Rectal smooth muscle tissue (tissue), 1 donor: ENCODE results near the gene HOXA4.

Experiments used
- H3K27ac ChIP-seq: one replicate; pipeline ENCODE4 v1.7.0; 2013; ENCODE audit warnings: low read depth, low read length, inconsistent platforms
- H3K27me3 ChIP-seq: one replicate; pipeline ENCODE4 v1.7.0; 2013; ENCODE audit warnings: low read length; ENCODE audit not compliant: control insufficient read depth, insufficient read depth
- H3K36me3 ChIP-seq: one replicate; pipeline ENCODE4 v1.7.0; 2013; ENCODE audit warnings: low read length; ENCODE audit not compliant: control insufficient read depth, insufficient read depth
- H3K4me1 ChIP-seq: one replicate; pipeline ENCODE4 v1.7.0; 2013; ENCODE audit warnings: low read length; ENCODE audit not compliant: control insufficient read depth, insufficient read depth
- H3K4me3 ChIP-seq: one replicate; pipeline ENCODE4 v1.7.0; 2013; ENCODE audit warnings: low read length
- H3K9ac ChIP-seq: one replicate; pipeline ENCODE4 v1.7.0; 2013; ENCODE audit warnings: low read length

HOXA4 gene

DNA sequence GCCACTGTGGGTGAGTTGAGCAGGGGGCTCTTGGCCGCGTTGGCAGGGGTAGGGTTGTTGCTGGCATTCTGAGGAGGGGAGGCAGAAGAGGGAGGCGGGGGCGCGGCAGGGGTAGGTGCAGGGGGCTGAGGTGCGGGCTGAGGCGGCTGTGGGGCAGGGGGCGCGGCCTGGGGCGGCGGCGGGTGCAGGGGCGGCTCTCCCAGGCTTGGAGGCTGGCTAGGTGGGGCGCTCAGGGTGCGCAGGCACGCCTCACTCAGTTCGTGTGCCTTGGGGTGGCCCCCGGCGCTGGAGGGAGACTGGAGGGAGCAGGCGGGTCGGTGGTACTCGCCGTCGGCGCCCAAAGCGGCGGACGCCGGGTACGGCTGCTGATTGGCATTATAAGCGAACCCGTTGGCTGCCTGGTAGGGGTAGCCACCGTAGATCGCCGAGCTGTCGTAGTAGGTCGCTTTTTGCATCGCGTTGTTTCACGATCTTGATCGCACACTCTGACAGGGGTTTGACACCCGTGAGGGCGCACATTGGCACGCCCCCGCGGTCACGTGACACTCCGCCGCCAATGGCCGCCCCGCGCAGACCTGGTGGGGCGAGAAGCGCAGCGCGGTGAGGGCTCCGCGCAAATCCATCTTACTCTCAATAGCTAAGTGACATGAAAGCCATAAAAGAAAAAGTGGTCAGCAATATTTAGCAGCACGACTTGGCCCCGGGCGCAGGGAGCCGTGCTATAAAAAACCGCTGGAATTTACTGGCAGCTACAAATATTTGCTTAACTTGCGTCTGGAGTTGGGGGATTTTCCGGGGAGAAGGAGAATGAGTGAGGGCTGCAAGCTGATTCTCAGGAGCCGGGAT, 20.1 kb downstream of the HOXA4 start:
- Histone ChIP-seq H3K27me3 (no peaks in the 10 kb centered on the region), H3K36me3 (no peaks in the 10 kb centered on the region), H3K27ac (peak overlapping the region; percentile 82), H3K9ac (no peak overlapping the region), H3K4me1 (peaks cover 36% of the 10 kb centered on the region), H3K4me3 (peak overlapping the region; percentile 49)

GRCh38 chr7:27109466-27110185, 20.9 kb downstream of the HOXA4 start:
- Histone ChIP-seq H3K4me3 (no peak overlapping the region), H3K27me3 (no peaks in the 10 kb centered on the region), H3K4me1 (peaks cover 36% of the 10 kb centered on the region), H3K9ac (no peak overlapping the region), H3K27ac (peak overlapping the region; percentile 90), H3K36me3 (no peaks in the 10 kb centered on the region)

DNA sequence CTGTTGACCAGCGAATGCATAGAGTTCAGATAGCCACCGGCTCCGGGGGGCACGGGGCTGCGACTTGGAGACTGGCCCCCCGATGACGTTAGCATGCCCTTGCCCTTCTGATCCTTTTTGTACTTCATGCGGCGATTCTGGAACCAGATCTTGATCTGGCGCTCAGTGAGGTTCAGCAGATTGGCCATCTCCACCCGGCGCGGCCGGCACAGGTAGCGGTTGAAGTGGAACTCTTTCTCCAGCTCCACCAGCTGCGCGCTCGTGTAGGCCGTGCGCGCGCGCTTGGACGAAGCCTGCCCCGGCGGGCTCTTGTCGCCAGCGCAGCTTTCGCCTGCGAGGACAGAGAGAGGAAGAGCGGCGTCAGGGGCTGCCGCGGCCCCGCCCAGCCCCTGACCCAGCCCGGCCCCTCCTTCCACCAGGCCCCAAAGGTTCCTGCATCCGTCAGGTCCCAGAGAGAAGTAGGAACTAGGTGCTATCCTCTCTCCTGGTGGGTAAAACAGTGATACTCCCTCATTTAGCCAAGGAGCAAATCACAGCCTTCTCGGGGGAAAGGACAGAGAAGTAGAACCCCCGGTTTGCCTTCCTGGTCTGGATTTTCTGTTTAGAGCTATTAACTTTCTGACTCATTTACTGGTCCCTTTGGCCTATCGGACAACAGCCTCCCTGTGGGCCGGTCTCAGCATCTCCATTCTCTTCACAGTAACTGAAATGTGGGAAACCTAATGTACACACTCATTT, 22.0 kb downstream of the HOXA4 start:
- peak overlapping the region; percentile 90 for H3K27ac ChIP-seq
- H3K4me1 ChIP-seq: peaks cover 31% of the 10 kb centered on the region
- peak overlapping the region; percentile 47 for H3K4me3 ChIP-seq
- H3K36me3 ChIP-seq: no peaks in the 10 kb centered on the region
- H3K9ac ChIP-seq: no peak overlapping the region
- no peaks in the 10 kb centered on the region for H3K27me3 ChIP-seq

DNA sequence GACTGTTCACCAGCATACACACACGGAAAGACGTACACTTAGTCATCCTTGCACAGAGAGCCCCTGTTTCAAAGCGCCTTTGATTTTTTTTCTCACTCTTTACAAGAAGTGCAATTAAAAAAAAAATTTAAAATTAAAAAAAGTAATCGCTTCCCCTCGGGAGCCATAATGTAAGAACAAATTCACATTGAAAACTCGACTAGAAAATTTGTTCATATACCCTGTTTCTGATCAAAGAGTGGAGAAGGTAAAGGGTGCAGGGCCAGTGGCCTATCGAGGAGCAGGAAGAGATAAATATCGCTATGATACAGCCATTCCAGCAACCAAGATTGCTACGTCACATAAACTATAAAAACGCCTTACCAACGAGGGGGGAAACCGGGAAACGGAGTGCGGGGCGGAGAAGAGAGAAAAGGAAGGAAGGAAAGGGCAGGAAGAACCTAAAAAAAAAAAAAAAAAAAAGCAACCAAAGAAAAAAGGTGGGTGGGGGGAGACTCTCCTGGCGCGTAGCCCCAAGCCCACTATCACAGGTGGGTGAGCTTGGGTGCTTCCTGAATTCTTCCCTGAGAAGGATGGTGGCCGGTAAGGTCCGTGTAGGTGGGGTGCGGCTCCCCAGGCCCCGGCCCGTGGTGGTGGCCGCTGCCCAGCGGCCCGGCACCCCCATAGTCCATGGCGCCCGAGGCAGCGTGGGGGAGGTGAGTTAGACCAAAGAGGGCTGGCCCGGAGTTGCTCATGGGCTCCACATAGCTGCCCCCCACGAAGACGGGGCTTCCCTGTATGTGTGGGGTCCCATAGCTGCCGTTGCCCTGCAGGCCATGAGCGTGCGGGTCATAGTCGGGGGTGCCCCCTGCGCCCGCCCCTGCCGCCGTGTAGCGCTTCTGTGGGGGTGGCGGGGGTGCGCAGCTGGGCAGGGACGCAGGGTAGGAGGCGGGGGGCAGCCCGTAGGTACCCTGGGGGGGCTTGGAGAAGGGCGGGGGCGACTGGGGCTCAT, 22.9 kb downstream of the HOXA4 start:
- Histone ChIP-seq H3K36me3 (no peaks in the 10 kb centered on the region), H3K4me3 (peak overlapping the region; percentile 29), H3K9ac (no peak overlapping the region), H3K4me1 (peaks cover 25% of the 10 kb centered on the region), H3K27ac (peak overlapping the region; percentile 90), H3K27me3 (no peaks in the 10 kb centered on the region)

DNA sequence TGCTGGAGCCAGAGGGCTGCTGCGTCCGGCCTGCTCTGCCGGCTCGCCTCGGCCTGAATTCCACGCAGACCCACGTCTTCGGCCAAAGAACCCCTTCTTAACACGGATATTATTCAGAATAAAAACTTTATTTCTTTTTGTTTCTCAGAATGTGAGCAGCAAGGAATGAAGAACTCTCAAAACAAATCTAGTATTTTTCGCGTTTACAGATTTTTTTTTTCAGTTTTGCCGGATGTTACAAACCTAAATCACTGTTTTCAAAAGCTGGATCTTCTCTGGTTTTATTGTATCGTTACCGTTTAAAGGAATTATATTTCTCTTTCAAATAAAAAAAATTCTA, 23.7 kb downstream of the HOXA4 start:
- Histone ChIP-seq H3K4me1 (peaks cover 23% of the 10 kb centered on the region), H3K4me3 (peak overlapping the region; percentile 48), H3K9ac (peak overlapping the region; percentile 13), H3K36me3 (no peaks in the 10 kb centered on the region), H3K27ac (peak overlapping the region; percentile 75), H3K27me3 (no peaks in the 10 kb centered on the region)

DNA sequence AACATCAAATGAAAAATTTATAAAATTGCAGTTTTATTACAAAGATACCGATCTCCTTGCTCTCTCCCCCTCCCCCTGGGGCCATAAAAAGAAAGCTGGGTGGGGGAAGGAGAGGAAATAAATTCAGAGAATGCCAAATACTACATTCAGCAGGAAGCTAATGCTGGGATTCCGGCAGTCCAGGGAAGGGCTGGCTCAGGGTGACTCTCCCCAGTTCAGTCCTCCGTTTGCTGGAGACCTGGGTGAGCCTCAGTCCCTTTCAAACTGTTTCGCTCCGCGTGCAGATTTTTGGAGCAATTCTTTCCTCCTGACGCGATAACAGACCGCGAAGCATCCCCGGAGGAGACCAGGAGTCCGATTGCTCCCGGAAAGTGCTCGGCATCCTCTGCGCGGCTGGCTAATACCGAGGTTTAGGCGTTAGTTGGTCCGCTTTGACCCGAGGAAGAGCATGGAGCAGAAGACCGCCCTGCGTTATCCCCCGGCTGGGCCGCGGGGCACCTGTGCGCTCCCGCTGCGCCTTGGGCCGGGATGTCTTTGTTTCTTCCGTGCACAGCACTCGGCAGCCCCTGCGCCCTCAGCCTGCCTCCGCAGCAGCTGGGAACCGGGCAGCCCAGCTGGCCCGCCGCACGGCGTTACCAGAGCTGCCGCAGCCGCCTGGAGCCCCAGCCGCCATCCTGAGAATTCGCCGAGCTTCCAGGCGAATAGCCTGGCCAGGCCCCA, 24.2 kb downstream of the HOXA4 start:
- H3K9ac ChIP-seq: peak overlapping the region; percentile 13
- H3K27me3 ChIP-seq: no peaks in the 10 kb centered on the region

DNA sequence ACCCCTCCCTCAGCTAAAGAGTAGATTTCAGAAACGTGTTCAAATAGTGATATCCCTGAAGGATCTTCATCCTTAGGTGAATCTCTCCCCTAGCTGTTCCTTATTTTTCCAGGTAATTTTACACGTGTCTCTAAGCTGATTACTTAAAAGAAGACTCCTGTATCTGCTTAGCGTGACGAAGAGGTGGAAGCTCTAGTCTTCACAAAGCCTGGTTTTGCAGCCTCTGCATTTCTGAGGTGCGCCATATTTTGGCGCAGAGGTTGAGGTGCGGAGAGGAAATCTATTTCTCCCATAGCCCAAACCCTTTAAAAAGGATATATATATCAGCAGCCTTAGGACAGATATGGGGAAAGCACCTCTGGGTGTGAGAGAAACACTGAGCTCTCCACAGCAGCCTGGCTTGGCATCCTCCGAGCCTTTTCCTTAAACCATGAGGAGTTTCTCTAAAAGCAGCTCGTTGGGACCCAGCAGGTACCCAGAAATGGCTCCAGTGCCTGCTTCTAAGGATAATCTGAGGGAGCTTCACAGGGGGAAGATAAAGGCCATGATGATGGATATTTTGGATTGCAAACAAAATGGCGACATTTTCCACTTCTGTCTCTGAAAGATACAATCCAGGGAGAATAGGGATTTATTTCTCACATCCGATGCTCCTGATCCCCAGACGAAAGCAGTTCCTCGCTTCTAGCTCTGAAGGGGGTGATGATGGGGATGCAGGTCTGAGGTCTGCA, 25.1 kb downstream of the HOXA4 start:
- peak overlapping the region; percentile 28 for H3K4me3 ChIP-seq
- peak overlapping the region; percentile 75 for H3K27ac ChIP-seq
- H3K36me3 ChIP-seq: peaks cover 4% of the 10 kb centered on the region
- no peak overlapping the region for H3K9ac ChIP-seq
- H3K4me1 ChIP-seq: peaks cover 13% of the 10 kb centered on the region
- H3K27me3 ChIP-seq: no peaks in the 10 kb centered on the region

More for the DNA sequence above, 24.2 kb downstream of the HOXA4 start:
- Histone ChIP-seq H3K4me1 (peaks cover 18% of the 10 kb centered on the region), H3K27ac (peak overlapping the region; percentile 75), H3K4me3 (peak overlapping the region; percentile 48), H3K36me3 (no peaks in the 10 kb centered on the region)

DNA sequence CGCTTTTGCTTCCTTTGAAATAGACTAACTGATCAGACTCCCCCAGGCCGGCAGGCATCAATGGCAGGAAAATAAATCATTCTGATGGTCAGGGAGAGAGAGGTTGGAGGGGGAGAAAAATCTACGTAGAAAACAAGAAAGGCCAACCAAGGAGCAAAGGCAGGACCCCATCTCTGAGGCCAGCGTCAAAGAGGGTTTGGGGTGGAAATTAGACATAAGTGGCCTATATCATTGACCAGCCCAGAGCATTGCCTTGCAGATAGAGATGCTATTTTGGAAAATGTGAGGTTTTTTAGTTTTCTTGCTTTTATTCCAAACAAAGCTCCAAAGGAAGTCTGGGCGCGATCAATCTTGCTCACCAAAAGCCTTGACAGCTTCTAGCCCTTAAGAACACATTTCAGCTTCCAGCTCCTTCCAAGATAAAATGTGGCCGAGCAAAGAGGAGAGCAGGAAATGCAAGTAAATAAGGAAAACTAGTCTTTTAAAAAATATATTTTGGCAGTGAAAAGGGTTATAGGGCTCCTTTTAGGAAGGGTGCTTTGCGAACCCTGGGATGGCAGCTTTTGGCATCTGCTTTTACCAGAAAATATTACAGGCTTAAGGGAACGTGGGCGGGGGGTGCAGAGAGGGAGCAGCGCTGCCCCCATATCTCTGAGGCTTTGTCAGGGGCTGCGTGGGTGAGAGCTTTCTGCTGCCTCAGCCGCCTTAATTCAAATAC, 26.1 kb downstream of the HOXA4 start:
- H3K9ac ChIP-seq: no peak overlapping the region
- H3K27me3 ChIP-seq: no peaks in the 10 kb centered on the region
- H3K4me3 ChIP-seq: no peak overlapping the region
- peak overlapping the region; percentile 58 for H3K27ac ChIP-seq
- peaks cover 4% of the 10 kb centered on the region for H3K36me3 ChIP-seq
- H3K4me1 ChIP-seq: peaks cover 10% of the 10 kb centered on the region

DNA sequence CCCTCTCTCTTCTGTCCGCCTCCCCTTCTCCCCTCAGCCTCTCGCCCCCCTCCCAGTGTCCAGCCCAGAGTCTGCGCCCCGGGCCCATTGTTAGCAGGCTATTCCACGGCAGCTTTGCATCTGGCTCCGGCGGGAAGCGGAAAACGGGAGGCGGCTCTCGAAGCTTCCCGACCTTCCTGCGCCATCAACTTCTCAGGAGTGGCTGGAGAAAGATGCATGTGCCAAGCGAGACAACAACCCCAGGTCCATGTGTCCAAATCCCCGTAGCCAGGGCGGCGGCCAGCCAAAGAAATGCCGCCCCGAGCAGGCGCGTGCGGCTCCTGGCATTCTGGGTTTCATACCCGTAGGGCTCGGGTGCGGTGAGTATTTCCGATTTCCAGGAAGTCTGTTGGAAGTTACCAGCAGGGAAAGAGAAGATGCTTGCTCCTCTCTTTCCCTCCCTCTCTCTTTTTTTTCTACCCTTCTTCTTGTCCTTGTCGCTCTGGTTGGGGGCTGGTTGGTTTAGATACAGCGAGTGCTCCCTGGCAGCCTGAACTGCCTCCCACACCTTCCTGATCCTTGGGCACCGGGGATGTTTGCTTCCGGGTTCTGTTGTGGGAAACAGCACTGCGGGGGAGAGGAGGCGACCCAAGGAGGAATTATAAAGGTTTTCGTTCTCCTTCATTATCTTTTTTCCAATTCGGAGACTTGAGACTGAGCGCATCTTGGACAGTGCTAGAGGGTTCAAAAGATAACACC, 26.9 kb downstream of the HOXA4 start:
- Histone ChIP-seq H3K9ac (no peak overlapping the region), H3K27me3 (no peaks in the 10 kb centered on the region), H3K4me1 (peaks cover 10% of the 10 kb centered on the region), H3K4me3 (peak overlapping the region; percentile 62), H3K36me3 (peaks cover 4% of the 10 kb centered on the region), H3K27ac (peak overlapping the region; percentile 84)
